ENCODE measurements around the gene BBS5.
"Not testable (repeated sequence)": the region's sequence is repeated elsewhere in the genome, so short reads cannot be mapped to it uniquely, and the experiment has no call there.

Gene BBS5

DNA sequence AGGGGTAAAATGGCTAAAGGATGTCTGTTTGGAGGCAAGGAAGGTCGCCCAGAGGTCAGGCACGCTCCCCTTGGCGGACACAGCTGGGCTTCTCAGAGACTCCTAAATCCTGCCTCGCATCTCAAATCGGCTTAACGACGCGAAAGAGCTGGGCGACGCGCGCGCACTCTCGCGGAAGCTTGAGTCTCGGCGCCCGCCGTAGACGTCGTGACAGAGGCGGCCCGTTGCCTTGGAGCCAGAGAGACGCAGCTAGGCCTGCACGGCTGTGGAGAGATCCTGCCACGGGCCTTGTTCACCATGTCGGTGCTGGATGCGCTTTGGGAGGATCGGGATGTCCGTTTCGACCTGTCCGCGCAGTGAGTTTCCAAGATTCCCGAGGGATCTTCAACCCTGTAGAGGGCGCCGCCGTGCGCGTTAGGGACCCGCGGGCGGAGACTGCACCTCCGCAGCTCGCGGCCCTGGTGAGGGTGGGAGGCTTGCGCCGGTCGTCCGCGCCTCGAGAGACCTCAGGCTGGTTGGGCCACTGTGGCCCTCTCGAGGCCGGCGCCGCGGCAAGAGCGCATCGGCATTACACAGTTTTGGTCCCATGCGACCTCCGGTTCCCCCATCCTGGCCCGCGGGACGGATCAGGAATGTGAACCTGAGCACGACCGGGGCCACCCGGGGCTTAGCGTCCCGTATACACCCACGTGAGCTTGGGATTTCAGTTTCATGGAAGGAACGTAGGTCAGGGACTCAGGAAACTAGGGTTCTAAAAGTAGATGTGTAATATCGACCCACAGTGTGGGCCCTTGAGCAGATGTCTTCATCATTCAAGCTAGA, at the start of gene BBS5:
TSS of gene BBS5 (plus strand) at position 238 of the 822 bp plus-strand sequence. CDS start at position 298, 60 bp downstream.
- peak; percentile 87 for DNase-seq

GRCh38 chr2:169431772-169432171, 47.5 kb upstream of the BBS5 start:
- DNase-seq, result not testable (repeated sequence)

DNA sequence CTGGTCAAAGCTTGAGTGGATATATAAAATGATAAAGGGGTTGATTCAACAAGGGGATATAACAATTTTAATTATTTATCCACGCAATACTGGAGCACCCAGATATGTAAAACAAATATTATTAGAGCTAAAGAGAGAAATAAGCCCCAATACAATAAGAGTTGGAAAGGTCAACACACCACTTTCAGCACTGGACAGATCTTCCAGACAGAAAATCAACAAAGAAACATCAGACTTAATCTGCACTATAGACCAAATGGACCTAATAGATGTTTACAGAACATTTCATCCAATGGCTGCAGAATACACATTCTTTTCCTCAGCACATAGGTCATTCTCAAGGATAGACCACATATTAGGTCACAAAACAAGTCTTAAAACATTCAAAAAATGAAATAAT, 45.1 kb upstream of the BBS5 start:
- DNase-seq, result not testable (repeated sequence)

DNA sequence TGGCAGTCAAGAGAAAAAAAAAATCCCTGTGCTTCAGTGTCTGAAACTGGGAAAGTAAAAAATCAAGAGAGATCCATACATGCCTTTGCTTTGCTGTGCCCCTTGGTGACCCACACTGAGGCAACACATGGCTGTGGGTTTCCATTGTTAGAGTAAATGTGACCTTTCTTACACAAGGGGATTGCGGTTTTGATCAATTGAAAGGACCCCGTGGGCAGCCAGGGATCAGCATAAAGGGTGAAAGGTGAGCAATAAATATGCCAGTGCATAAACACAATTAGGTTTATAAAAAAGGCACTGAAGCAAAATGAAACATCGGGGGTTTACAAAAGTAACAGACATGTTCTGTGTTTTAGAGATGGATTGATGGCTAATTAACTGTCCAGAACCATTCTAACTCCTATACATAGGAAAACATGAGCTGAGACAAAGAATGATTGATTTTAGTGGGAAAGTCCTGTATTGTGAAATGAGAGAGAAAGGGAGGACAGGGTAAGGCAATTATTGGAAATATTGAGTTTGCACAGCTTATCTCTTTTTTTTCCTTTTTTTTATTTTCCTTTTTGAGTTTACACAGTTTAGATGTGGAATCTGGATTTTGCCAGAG, 40.7 kb upstream of the BBS5 start:
- DNase-seq, result no peak

DNA sequence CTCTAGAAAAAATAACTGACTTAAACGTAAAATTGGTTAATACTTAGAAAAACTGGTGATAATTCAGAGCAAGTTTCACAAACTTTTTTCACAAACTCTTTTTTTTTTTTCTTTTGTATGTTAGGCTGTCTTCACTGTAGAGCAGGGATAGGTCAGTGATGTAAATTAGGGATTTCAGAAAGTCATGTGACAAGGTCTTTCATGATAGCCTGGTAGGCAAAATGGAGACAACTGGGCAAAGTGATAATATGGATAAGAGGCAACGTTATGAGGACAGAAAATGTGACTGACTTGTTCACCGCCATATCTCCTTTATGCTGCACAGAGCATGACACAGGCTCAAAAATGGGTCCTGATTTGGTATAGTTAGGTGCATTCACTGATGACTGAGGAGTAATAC, 39.4 kb upstream of the BBS5 start:
- DNase-seq, result no peak

DNA sequence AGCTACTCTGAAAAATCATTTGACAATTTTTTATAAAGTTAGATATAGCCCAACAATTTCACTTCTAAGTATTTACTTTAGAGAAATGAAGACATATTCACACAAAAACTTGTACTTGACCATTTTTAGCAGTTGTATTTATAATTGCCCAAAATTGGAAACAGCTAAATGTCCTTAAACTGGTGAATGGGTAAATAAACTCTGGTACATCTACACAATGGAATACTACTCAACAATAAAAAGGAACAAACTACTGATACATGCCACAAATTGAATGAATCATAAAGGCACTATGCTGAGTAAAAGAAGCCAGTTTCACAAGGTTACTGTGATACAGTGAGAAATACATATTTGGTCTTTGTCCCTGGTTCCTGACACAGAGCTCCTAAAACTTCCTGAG, 32.8 kb upstream of the BBS5 start:
- DNase-seq, result no peak

GRCh38 chr2:169448316-169448715, 31.0 kb upstream of the BBS5 start:
- DNase-seq, result no peak

DNA sequence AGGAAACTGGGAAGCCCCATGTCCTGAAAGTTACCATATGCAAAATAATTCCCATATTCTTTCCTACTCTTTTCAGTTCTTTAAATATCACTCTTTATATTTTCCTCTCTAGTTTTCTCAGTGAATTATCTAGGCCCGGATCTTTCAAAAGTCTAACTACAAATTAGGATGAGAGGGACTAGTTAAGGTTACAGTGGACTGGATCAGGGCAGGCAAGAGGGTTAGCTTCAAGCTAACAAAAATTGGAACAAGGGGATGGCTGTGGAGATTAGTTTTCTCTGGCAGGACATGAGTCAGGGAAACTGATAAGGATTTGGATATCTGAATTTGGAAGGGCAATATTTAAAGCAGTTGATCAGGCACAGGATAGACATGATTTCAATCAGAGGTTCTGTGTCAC, 30.4 kb upstream of the BBS5 start:
- DNase-seq, result no peak

DNA sequence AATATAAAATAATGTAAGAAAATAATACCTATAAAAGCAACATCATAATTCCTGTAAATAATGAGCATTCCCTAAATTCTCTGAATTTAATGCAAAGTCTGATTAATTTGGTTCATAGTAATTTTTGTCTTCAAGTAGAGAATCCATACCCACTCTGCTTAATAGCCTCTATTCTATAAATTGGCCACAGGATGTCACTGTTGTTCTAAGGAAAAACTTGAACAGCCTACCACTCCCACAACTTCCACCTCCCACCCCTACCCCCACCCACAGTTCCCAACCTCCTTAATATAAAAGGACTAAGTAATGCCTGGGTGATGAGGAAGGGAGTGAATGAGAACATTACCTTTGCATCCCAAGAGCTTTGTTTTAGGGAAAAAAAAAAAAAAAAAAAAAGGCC, 27.2 kb upstream of the BBS5 start:
- peak; percentile 25 for DNase-seq

- DNase-seq, result not testable (repeated sequence)
Observed at GRCh38 chr2:169453044-169453443, 26.2 kb upstream of the BBS5 start.

GRCh38 chr2:169461143-169461542, 18.2 kb upstream of the BBS5 start:
- no peak for DNase-seq

GRCh38 chr2:169462896-169463695, 16.2 kb upstream of the BBS5 start:
- DNase-seq, result no peak

DNA sequence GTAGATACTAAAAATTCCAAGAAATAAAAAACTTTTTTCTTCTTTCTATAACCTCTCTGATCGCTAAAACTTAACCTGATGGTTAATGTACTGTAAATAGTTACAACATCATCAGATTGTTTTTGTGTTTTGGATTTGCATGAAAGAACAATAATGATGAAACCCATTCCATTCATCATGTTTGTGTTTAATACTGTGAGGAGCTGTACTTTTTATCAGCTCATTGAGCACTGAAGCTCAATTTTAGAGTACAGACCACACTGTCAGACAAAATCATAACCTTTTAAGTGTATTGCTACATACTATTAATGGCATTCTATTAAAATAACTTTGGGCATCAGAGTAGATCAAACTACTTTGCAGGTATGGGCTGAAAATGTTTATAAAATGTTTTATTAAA, 14.8 kb upstream of the BBS5 start:
- no peak for DNase-seq

- no peak for DNase-seq
Observed at GRCh38 chr2:169464882-169465281, 14.4 kb upstream of the BBS5 start.

DNA sequence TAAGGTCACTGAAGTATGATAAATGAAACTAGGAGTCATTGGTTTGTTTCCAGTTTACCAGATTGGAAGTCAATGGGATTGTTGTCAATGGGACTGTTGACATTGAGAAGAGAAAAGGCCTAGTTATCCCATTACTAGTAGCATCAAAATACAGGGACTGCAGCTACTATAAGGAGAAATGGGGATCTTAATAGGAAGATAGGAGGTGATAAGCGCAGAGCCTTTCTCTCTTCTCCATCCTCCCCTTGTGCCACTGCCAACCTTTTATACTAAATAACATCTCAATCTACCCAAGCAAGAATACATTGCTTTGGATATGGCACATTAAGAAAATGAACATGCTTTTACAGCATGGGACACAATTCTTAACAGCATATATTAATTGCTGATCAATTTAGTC, 10.5 kb upstream of the BBS5 start:
- no peak for DNase-seq

DNA sequence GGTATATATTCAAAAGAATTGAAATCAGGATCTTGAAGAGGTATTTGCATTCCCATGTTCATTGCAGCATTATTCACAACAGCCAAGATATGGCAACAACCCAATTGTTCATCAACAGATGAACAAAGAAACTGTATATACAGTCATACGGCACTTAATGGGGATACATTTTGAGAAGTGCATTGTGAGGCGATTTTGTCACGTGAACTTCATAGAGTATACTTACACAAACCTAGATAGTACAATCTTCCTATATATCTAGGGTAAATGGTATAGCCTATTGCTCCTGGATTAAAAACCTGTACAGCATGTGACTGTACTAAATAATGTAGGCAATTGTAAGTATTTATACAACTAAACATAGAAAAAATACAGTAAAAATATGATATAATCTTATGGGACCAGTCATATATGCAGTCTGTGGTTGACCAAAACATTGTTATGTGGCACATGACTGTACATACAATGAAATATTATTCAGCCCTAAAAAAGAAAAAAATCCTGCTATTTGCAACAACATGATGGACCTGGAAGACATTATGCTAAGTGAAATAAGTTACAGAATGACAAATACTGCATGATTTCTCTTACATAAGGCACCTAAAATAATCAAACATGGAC, 9.2 kb upstream of the BBS5 start:
- no peak for DNase-seq

DNA sequence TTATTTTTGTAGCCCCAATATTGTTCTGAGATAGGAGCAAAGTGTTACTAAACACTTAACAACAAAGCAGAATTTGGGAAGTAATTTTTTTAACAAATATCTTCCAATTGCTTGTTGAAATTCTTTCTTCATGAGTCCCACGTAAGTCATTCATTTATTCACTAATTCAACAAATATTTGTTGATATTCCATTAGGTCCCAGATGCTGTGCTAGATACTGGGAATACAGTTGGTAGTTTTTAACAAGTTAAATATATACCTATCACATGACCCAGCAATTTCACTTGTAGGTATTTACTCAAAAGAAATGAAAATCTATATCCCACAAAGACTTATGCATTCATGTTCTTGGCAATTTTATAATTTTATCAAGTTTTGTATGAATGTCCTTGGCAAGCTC, 7.0 kb upstream of the BBS5 start:
- DNase-seq, result no peak

GRCh38 chr2:169476459-169476858, 2.8 kb upstream of the BBS5 start:
- no peak for DNase-seq

GRCh38 chr2:169478339-169478738, 955 bp upstream of the BBS5 start:
- DNase-seq, result no peak

GRCh38 chr2:169478745-169479256, 493 bp upstream of the BBS5 start:
- no peak for DNase-seq

- DNase-seq, result no peak
Observed at GRCh38 chr2:169480079-169480465, 778 bp downstream of the BBS5 start.

- DNase-seq, result no peak
Observed at GRCh38 chr2:169485650-169486138, 6.4 kb downstream of the BBS5 start.

DNA sequence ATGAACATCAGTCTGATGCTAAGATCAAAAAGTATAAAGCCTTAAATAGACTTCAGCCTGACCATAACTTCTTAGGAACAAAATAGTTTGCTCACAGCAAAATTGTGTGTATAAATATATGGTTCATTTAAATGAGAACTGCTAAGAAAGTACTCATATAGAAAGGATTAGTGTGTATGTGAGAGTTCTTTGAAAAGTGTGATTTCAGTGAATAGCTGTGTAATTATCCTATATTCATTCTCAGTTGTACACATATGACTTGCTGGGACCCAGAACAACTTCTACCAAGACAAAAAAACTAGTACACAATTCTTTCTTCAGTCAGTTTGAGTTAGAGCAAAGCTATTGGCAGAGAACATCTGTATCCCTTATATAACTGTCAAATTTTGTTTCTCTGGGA, 7.2 kb downstream of the BBS5 start:
- DNase-seq, result no peak
